Epidermal melanocyte (primary cell): ENCODE measurements around the gene TYR.
"Not testable (repeated sequence)": the region's sequence is repeated elsewhere in the genome, so short reads cannot be mapped to it uniquely, and the experiment has no call there.

Experiments
- DNase-seq: peaks from one replicate; pipeline ENCODE4 v3.0.0; 2011; ENCODE audit warnings: low spot score; ENCODE audit not compliant: insufficient read length

TYR gene

DNA sequence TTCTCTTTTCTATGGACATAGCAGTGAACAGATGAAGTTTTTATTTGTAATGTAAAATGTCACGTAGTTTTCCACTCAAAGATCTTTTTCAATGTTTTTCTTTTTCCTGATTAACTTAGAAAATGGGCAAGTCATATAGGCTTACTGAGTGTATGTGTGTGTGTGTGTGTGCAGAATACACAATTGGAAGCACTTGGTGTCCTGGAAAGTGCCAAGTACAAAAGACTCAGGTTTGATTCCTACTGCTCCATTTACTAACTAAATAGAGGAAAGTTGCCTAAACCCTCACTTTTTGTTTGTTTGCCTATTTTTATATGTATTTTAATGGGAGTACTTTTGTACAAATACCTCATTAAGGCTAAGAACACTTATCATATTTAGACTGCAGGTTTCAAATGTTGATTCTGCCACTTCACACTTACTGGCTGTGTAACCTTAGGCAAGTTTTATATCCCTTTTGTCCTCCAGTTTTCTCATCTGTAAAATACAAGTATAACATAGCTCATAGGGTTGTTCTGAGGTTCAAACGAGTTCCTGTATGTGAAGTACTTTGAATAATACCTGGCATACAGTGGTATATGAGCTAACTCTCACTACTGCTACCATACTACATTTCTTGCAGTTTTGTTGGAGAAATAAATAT is 90.1 kb downstream of the TYR start:
- DNase-seq: no peak

DNA sequence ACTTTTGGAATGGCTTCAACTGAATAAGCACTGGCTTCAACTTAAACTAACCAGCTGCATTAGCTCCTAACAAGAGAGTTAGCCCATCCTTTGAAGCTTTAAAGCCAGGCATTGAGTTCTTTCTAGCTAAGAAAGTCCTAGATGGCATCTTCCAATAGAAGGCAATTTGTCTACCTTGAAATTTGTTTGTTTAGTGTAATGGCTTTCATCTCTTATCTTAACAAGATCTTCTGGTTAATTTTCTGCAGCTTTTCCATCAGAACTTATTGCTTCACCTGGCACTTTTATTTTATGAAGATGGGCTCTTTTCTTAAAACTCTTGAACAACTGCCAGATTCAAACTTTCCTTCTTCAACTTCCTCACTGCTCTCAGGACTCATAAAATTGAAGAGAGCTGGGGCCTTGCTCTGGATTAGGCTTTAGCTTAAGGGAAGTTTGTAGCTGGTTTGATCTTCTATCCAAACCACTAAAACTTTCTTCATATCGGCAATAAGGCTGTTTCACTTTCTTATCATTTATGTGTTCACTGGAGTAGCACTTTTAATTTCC is 94.9 kb downstream of the TYR start:
- not testable (repeated sequence) for DNase-seq

DNA sequence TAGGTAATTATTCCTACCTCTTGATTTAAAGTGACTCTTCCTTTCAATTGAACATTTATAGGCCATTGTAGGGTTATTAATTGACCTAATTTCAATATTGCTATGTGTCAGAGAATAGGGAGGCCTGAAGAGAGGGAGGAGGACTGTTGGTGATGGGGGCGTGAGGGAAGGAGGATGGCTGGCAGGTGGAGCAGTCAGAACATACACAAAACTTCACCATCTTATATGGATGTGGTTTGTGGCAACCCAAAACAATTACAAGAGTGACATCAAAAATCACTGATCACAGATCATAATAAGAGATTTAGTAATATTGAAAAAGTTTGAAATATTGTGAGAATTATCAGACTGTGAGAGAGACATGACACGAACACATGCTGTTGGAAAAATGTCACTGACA is 95.5 kb downstream of the TYR start:
- DNase-seq: not testable (repeated sequence)

DNA sequence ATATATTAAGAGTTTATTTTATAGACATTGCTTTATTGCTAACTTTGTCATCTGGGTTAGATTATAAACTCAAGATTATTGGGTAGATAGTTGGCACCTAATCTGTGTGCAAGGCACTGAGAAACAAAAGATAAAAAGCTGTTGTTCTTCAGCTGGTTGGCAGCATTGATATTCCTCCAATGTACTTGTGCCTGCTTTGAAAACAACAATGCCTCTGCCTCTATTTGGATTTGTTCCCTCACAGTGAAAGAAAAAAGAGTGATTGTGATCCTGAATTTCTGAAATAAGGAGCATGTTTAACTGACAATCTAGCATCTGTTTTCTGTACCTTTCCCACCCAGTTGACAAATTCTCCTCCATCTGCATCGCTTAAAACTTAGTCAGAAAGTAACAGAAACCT is 98.3 kb downstream of the TYR start:
- no peak for DNase-seq

DNA sequence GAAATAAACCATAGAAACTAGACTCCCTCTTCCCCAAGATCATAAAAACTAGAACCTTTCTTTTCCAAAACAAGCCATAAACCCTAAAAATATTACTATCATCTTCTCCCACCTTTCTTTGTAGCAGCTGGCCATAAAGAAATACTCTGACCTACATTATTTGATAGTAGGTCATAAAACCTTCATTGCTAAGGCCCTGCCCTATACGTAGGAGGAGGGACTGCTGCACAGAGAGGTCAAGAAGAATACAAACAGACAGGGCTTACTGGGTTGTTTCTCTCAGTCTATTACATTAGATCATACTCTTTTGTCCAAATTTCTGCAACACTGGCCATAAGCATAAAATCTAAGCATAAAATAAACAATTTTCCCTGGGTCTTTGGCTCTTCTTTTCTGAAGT is 101.5 kb downstream of the TYR start:
- no peak for DNase-seq

DNA sequence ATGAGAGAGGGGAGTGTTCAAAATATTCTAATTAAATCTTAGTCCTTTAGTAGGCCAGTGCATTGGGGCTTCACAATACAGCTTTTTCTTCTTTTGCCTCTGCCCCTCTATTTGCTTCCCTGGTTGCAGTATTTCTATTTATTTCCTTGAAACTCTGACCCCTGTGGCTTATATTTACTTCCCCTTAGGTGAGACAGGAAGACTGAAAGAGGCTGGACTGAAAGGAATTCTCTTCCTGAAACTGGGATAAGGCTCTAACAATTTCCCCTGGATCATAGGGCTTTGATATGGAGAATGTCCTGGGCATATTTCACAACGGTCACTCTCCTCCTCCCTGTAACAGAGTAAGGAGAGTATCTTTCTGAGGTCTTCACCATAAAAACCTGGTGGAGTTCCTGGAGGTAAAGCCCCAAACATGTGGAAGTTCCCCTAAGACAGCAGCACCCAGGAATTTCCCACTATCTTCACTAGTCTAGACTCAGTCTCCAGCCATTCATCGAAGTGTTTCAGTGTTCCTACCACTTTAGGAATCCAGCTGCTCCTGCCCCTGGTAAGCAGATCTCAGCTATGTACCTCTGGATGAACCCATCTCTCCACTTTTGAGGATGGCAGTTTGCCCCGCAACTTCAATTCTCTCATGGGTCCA is 103.5 kb downstream of the TYR start:
- DNase-seq: not testable (repeated sequence)

DNA sequence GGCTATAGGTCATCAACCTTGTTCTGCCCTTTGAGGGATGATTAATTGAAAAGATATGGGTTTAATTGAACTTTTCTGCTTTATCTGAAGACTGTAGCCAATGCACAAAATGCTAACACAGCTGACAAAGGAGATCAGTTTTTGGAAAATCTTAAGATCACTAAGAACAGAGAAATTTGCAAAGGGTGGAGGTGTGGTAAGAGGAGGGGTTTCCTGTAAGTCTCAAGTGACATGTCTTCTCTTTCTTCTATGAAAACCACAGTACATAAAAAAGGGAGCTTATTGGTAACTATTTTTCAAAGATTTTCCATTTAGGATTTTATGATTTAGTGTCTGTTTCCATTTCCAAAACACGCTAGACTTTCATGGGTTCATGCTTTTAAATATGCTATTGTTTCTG is 108.9 kb downstream of the TYR start:
- not testable (repeated sequence) for DNase-seq

DNA sequence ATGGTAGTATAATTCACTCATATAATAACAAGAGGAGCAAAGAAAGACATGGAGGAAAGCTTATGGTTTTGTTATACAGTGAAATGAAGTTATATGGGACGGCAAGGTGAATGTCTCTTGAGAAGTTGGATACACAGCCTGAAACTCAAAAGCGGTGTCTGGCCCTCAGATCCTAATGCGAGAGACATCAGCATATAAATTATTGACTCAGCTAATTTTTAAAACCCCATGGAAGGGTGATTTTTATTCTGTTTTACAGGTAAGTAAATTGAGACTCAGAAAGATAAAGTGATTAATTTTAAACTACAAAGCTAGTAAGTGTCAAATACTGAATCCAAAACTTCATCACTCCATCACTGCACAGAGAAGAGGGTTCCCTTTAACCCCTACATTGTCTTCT is 110.3 kb downstream of the TYR start:
- DNase-seq: not testable (repeated sequence)

DNA sequence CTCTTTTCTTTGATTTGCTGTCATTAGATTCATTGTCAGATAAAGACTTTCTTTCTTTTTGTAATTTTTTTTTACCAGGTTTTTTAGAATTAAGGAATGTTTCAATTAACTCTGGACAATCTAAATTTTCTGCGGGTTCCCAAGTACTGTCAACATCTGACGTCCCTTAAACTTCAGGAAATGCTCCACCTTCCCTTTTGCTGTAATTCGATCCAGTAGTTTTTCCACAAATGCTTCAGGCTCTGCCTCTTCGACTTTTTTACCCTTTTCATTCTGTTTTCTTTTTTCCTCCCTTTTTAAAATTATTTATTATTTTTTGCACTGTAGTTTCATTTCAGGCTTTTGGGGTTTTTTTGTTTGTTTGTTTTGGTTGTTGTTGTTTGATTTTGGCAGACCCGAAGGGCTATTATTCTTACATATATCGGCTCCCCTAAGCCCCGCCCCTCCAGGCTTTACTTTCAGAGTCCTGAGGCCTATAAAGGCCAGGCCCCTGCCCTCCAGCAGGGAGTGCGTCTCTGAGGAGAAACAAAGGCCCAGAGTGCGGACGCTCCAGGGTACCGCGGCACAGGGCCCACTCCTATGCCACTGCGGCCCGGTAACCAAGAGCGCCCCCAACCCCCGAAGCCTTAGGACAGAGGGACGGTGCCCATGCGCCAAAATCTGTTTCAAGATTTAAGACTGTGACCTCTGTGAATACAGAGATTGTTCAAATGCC is 116.4 kb downstream of the TYR start:
- DNase-seq: no peak

DNA sequence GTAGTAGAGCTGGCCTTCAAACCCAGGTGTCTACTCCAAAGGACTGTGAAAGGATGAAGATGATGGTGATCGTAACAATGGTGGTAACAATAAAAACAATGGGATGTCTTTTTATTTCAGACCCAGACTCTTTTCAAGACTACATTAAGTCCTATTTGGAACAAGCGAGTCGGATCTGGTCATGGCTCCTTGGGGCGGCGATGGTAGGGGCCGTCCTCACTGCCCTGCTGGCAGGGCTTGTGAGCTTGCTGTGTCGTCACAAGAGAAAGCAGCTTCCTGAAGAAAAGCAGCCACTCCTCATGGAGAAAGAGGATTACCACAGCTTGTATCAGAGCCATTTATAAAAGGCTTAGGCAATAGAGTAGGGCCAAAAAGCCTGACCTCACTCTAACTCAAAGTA is 117.3 kb downstream of the TYR start:
- DNase-seq: not testable (repeated sequence)

DNA sequence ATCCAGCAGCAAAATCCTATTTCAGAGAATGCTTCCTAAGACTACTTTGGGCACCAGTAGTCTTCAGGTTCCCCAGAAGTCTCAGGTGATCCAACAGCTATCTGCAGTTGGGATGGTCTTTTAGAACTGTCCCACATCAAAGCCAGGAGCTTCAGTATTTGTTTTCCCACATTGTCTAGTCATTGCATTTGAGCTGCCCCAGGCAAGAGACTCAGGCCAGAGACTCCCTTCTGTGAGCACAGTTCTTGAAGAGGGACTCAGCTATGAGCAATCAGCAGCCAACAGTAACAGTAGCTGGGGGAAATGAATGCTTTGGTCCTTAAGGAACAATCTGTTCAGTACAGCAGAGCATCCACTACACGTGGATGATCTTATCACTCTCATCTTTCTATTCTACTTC is 125.4 kb downstream of the TYR start:
- DNase-seq: not testable (repeated sequence)

DNA sequence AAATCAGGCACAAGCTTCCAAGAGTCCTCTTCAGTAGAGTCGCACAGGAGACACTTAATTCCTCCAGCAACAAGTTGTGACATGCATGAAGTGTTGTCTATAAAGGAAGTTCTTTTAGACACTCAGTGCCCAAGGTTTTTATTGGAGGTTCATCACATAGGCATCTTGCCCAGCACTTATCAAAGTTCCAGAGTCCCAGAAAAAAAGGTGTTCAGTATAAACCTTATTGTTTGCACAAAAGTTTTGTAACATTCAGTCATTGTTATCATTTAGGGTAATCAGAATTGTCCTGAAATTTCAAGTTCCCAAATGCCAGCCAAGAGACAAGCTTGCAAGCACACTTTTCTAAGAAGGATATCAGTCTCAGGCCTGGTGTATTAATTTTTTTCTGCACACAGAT is 130.6 kb downstream of the TYR start:
- not testable (repeated sequence) for DNase-seq

DNA sequence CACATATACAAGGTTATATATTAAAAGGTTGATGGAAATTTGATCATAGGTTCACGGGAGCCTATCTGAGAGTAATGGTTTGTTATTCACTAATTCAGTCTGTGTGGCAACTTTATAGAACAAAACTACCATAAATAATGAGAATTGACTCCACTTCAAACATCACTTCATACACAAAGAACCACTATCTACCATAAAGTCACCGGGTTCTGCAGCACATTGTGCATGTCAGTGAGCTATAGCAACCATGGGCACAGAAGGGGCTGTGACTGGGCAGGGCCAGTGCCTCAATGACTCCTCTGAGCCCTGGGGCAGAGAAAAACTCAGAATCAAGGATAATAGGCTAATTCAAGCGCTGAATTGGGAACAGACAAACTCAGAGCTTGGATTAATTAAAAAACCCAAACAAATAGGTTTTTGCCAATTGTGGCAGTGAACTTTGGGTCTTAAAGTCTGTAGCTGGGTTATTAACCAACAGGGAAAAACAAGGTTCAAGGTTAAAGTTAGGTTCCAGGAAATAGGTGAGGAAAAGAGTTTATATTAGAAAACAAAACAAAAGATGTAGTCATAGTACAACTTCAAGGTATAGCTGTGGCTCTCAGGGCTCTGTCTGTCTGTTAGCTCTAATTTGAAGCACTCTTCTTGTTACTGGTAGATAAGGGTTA is 131.8 kb downstream of the TYR start:
- not testable (repeated sequence) for DNase-seq

DNA sequence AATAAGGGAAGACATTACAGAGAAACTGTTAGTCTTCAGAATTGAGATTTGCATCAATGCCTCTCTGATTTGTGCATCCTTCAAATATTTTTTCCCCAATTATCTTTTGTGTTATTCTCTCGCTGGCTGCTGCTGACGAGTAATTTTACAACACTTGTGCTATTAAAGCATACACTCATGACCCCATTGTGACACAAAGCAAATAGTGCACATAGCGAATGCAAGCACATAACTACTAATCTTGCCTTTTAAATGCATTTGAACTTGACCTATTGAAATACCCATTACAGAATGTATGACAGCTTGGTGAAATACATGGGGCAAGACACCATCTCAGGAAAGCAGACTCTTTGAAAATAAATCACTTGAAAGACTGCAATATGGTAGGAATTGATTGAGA is 132.9 kb downstream of the TYR start:
- not testable (repeated sequence) for DNase-seq

DNA sequence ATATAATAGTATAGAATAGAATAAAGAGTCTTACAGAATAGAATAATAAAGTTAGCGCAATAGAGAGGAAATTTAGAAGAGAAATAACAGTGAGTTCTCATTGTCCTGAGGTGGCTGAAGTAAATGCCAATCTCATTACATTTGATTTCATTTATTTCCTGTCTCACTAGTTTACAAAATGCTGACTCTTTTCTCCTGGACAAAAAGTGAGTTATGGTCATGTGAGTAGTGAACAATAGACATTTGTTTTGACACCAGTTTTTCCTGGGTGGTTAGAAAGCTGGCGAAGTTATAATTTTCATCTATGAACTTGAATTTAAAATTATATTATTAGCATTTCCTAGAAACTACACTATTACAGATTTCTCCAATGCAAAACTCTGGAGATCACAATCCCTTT is 143.7 kb downstream of the TYR start:
- no peak for DNase-seq

DNA sequence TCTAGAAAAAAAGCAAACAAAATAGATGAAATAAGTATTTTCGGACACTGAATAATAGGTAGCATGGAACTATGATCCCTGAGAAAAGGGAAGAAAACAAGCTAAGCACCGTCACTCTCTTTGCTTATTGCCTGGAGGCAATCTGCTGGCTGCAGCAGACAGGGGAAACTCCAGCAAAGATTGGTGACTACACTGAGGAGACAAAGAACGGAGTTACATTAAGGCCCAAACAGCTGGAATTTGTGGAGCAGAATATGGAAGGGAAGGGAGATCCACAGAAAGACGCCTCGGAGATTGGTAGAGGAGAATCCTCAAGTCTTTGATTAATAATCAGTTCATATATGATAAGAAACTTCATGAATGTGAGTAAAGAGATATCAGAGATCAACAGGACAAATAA is 150.2 kb downstream of the TYR start:
- no peak for DNase-seq

DNA sequence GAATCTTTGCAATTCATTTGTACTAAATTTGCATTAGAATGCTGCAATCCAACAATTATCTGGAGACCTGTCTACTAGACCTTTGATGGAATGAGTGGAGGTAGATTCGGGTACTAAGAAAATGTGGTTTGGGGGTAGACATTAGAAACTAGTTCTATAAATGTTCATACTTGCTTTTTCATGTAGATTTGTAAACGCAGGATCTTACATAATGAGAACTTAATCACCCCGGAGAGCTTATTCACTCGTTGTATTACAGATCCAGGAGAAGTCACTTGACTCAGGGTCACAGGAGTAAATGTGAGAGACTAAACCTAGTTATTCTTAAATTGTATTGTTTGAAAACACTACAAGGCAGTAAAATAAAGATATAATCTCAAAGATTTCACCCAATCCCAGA is 154.3 kb downstream of the TYR start:
- not testable (repeated sequence) for DNase-seq

DNA sequence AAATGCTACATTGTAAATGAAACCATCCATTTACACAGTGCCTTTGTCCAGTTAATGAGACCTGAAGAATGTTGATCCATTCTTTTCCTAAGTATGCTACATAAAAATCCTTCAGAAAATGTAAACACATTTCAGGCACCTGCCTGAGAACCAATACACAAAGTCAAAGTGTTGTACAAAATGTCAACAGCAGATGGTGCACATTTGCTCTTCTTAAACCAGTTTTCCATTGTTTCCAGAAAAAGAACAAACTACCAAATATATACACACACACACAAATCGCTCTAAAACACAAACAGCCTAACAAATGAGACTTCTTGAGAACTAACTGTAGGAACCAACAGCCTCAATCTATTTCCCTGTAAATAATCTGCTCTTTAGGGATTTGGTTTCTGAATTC is 156.0 kb downstream of the TYR start:
- peak; percentile 15 for DNase-seq

DNA sequence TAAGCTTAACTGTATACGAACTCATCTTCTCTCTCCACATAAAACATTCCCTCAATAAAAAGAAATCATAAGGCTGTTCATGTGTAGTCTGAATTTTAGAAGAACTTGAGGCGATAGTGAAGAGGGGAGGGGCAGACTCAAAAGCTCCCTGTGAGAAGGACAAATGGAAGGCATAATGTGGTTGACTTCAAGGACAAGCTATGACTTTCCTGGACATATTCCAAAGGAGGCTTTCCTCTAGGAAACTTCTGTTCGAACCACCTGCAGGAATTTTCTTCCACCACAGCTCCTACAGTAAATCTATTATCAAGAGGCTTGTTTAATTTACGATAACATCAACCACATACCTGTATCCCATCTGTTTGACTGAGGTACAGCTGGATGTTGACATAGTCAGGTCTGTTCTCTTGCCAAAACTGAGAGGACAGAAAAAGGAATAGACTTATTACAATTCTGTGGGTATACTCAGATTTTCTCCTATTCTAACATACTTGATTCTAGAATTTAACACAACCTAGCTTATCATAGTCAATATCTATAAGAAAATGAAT is 159.5 kb downstream of the TYR start:
- DNase-seq: not testable (repeated sequence)

DNA sequence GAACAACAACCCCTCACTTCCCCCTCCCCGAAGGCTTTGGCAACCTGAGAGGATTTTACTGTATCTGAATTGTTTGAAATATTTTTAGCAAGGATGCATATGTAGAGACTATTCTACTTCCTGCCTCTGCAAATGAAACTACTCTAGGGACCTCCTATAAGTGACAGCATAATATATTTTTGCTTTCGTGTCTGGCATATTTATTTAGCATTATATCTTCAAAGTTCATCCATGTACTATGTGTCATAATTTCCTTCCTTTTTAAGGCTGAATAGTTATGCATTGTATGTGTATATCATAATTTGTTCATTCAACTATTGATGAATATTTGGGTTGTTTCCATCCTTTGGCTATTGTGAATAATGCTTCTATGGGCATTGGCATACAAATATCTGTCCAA is 160.4 kb downstream of the TYR start:
- DNase-seq: not testable (repeated sequence)

DNA sequence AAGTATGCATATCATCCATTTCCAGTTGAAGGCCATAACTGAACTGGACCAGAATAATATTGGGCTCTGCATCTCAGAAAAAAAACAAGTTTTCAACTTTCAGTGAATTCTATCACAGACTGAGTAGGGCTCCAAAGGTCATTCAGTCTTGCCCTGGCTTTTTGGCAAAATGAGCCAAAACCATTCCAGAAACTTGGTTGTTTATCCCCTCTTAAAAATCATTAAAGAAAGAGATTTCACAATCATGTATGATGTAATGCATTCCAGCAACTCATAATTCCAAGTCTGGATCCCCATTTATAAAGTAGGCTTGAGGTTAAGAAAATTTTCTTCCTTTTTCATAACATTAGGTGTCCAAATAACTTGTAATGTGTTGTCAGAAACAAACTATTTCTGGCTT is 162.8 kb downstream of the TYR start:
- DNase-seq: not testable (repeated sequence)
